NCI-H2196 (cell line): Measurements from ENCODE around the gene NDRG4.

ENCODE experiments used
- DNase-seq: peaks from one replicate; lab custom pipeline; 2025; ENCODE audit not compliant: unreplicated experiment; lab: John Stamatoyannopoulos, UW

Gene NDRG4

GRCh38 chr16:58508671-58509251, 8.8 kb downstream of the NDRG4 start:
- no peak for DNase-seq

- no peak for DNase-seq
Measured at GRCh38 chr16:58509256-58510096, 9.5 kb downstream of the NDRG4 start.

DNA sequence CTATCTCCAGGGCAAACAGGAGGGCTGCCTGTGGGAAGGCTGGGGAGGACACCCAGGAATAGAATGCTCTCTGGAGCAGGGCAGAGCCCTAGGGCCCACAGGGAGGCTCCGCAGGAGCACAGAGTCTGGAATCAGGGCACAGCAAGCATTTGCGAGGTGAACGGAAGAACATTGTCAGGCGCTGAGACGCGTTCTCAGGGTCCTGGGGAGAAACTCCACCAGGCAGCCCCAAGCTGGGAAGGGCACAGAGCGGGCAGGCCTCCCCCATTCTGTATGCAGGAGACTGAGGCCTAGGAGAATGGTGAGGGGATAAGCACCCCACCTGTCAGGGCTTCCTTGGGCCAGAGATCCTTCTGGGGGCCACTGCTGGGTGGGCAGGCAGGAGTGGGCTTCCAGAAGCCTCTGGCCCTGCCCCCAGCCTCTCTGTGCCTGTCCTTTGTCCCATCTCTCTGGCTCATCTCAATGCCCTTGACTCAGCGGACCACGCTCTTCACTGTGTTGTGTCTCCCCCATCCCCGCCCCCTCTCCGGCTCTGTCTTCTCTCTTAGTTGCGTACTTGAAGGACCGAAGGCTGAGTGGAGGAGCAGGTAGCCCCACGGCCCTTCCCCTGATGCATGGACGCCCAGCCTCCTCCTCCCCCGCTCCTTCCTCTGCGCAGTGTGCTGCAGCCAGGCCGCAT, 10.3 kb downstream of the NDRG4 start:
- no peak for DNase-seq

DNA sequence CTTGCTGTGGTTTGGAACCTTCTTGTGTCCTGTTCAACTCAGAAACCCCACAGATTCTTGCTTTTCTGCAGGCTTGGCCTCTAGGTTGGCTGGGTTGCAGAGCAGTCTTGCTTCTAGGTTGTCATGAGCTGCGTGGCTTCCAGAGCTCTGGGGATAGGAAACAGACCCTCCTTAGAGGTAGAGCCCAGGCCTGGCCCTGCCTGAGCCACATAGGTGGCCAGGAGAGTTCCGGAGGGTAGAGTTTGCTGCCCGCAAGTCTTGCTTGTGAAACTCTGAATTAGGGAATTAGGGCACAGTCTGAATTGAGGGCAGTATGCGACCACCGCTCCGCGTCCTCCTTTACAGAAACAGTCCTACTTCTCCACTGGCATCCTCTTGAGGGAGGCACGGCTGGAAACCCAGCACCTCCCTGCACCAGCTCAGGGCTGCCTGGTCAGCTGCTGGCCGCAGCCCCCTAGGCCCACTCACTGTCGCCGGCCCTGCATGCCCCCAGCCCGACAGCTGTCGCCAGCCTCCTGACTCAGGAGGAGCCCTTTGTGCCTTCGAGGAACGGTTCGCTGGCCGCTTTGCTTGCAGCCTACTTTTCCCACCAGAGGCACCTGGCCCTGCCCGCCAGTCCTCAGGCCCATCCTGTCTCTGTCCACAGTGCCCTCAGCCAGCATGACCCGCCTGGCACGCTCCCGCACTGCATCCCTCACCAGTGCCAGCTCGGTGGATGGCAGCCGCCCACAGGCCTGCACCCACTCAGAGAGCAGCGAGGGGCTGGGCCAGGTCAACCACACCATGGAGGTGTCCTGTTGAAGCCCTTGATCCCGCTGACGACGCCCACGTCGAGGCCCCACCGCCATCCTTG, 11.1 kb downstream of the NDRG4 start:
- DNase-seq: no peak

GRCh38 chr16:58511933-58512815, 12.2 kb downstream of the NDRG4 start:
- DNase-seq: peak; percentile 32

DNA sequence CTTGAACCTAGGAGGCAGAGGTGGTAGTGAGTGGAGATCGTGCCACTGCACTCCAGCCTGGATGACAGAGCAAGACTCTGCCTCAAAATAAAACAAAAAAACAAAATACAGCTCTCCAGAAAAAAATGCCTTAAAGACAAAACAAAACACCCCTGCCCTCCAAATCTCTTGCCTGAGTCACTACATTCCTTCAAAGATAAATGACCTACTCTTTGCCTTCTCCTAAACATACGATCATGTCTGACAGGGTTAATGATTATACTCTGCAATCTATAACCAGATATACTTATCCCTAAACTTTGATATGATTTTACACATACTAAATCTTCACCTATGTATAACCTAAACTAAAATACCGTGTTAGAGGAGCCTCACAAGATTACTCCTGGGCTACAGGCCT, 13.9 kb downstream of the NDRG4 start:
- no peak for DNase-seq

DNA sequence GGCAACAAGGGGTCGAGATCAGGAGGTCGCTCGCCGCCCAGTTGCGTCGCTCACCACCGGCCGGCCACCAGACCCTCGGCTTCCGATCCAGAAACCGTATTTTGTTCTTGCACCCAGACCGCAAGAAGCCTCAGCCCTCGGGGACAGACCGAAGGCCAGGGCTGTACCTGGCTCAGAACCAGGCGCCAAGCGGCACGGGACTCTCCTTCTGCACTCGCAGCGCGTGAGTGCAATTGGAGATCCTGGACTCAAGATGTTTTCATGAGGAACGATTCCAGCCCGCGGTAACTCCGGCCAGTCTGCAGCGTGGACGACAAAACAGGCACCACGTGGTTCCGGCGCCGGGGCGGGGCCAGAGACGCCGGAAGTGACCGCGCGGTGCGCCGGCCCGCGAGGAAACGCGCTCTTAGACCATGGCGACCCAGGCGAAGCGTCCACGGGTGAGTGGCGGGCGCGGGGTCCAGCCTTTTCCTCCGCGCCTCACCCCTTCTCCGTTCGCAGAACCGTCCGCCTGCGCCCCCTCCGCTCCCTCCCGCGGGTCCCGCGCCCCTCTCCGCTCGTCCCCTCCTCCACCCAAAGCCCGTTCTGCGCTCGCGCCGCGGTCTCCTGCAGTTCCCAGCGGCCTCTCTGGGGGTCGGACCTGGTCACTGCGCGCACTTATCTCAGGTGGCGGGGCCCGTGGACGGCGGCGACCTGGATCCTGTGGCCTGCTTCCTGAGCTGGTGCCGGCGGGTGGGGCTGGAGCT, 15.4 kb downstream of the NDRG4 start, which contains the start of gene SETD6:
Gene SETD6, plus strand, starts transcription at position 393 of the 746 bp plus-strand sequence. Its CDS starts 21 bp downstream, at position 414.
- DNase-seq: peak; percentile 71

DNA sequence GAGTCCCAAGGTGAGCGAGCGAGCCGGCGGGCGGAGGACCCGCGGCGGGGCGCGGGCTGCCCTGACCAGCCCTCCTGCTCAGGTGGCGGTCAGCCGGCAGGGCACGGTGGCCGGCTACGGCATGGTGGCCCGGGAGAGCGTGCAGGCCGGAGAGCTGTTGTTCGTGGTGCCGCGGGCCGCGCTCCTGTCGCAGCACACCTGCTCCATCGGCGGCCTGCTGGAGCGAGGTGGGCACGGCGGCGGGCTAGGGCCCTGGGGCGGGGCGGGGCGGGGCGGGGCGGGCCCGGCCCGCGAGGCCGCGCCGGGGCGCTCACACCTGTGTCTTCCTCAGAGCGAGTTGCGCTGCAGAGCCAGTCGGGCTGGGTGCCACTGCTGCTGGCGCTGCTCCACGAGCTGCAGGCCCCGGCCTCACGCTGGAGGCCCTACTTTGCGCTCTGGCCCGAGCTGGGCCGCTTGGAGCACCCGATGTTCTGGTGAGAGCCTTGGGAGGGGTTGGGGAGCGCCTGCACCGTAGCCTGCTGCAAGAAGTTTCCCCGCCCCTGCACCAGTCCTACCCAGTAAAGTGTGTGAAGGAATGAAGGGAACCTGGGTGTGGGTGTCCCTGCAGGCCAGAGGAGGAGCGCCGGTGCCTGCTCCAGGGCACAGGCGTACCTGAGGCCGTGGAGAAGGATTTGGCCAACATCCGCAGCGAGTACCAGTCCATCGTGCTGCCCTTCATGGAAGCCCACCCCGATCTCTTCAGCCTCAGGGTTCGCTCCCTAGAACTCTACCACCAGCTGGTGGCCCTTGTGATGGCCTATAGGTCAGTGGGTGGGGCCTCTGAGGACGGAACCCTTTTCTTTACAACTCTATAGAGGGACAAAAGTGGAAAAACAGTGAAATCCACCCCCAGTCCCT, 16.2 kb downstream of the NDRG4 start:
- DNase-seq: peak; percentile 26

DNA sequence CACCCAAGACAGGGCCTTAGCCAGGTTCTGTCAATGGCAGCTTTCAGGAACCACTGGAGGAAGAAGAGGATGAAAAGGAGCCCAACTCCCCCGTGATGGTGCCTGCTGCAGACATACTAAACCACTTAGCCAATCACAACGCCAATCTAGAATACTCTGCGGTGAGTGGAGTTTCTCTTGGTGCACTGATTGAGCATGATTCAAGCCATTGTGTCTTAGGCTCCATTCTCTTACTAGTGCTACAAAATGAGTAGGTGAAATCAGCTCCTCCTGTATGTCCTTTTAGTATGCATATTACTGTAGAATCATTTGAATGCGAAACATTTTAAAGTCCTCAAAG, 16.8 kb downstream of the NDRG4 start:
- DNase-seq: no peak

GRCh38 chr16:58518083-58518979, 18.4 kb downstream of the NDRG4 start:
- no peak for DNase-seq

DNA sequence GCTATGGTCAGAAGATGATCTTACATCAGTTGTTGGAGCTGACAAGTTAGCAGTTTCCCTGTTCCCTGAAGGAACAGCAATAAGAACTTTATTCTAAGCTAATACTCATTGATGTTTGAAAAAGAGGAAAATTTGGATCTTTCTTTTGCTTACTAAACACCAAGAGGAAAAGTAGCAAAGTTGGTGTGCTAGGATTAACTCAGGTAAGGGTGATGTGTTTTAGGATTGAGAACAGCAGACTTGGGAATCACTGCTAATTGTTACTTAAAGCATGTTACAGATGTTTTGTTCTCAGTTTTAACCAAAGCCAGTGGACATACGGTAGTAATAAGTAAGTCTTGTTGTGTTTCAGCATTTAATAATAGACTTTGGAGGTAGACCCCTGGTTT, 19.0 kb downstream of the NDRG4 start:
- DNase-seq: no peak

DNA sequence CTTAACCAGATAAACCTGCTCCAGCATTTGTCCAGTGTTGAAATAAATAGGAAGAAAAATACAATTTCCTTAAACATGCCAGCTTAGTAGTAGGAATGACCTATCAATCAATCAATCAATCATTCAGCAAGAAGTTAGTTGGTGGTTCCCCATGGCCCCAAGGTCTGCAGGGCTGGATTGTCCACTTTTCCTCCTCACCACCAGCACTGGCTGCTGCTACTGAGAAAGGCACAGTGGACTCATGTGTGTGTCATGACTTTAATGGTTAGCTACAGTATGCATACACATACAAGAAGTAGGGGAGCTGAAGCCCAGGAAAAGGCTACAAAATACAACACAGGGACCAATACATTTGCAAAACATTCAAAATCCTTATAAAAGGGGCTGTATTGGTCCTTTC, 19.8 kb downstream of the NDRG4 start:
- no peak for DNase-seq

DNA sequence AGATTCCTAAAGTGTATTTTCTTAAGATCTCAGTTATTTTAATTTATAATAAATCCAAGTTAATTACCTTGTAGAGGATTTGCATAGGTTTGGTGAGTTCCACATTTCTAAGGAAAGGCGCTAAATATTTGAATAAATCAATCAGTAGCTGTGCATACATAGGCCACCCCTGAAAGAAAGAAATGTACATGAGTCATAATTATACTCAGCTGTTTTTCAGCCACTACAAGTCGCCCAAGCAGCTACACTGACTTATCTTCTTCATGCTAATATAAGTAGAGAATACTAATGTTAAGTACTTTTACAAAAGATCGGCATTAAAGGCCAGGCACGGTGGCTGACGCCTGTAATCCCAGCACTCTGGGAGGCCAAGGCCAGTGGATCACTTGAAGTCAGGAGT, 30.2 kb downstream of the NDRG4 start:
- no peak for DNase-seq

- DNase-seq: no peak
Measured at GRCh38 chr16:58532414-58532813, 32.5 kb downstream of the NDRG4 start.

- DNase-seq: no peak
Measured at GRCh38 chr16:58533751-58534470, 34.0 kb downstream of the NDRG4 start.

DNA sequence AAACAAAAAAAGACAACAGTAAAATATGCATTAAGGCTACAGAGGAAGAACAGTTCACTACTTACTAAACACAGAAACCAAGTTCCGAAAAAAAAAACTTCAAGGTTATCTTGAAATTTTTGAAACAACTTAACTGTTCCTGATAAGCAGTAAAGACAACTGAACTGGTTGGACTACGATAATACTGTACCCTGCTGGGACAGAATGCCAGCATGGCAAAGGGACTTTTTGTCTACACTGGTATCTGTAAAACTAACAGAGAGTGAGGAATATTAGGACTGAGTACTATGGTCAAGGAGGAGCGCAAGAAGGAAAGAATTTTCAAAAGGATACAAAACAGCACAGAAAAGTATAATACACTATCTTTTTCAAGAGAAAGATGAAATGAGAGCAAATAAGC, 35.2 kb downstream of the NDRG4 start:
- no peak for DNase-seq

DNA sequence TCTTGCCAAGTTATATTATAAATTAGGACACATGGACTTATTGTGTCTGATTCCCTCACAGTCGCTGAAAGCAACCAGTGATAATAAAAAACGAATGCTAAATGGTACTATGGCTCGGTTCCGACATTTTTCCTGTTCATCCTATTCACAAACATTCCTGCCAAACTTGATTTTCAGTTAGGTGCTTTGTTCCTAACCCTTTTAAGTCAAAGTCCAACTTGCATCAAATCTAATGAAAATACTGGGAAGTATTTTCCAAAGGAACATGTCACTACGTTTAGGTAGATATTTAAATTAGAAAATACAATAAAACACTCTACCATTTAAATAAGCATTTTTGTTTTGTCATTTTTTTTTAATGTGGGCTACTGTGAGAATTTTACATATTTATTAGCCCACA, 36.3 kb downstream of the NDRG4 start:
- no peak for DNase-seq
